ENCODE measurements around the gene CD46.

GRCh38 chr1:207719234-207719633 is 32.6 kb upstream of the CD46 start:
- TF ChIP-seq CTCF (conservative IDR thresholded peaks at IDR 0.05 in 1 of 2, IDR thresholded peaks at IDR 0.05 in 1 of 2; ENCODE audit: extremely low read depth in 1 of 2, insufficient read depth in 1 of 2, low read depth in 1 of 2, low read length in 2 of 2) = no peak
- TF ChIP-seq EZH2 (IDR thresholded peaks at IDR 0.05; ENCODE audit: borderline replicate concordance, low read length) = no peak
